RKO (cell line): ENCODE data around the gene IL22RA2.
A peak's percentile ranks its signal among the peaks of the same experiment; 100 is the strongest.

ENCODE experiments used
- DNase-seq: peaks from one replicate; pipeline ENCODE4 v3.0.0-alpha.2; 2016; ENCODE audit warnings: low spot score

Gene IL22RA2

GRCh38 chr6:137197684-137198645 lies 24.5 kb upstream of the IL22RA2 start:
- DNase-seq = no peak

- no peak for DNase-seq
Observed at GRCh38 chr6:137193256-137194070, 20.0 kb upstream of the IL22RA2 start.

GRCh38 chr6:137192821-137193220 lies 19.4 kb upstream of the IL22RA2 start:
- DNase-seq = no peak

- no peak for DNase-seq
Observed at GRCh38 chr6:137191670-137192069, 18.2 kb upstream of the IL22RA2 start.

- no peak for DNase-seq
Observed at GRCh38 chr6:137191236-137191635, 17.8 kb upstream of the IL22RA2 start.

GRCh38 chr6:137190583-137191094 lies 17.2 kb upstream of the IL22RA2 start:
- DNase-seq = no peak

- DNase-seq = peak; percentile 41
Observed at GRCh38 chr6:137188855-137189254, 15.4 kb upstream of the IL22RA2 start.

GRCh38 chr6:137185290-137185689 lies 11.8 kb upstream of the IL22RA2 start:
- DNase-seq = no peak

GRCh38 chr6:137182654-137183073 lies 9.2 kb upstream of the IL22RA2 start:
- no peak for DNase-seq

- DNase-seq = no peak
Observed at GRCh38 chr6:137181891-137182653, 8.6 kb upstream of the IL22RA2 start.

- DNase-seq = no peak
Observed at GRCh38 chr6:137177611-137178010, 4.2 kb upstream of the IL22RA2 start.

GRCh38 chr6:137176729-137177128 lies 3.3 kb upstream of the IL22RA2 start:
- no peak for DNase-seq

GRCh38 chr6:137175868-137176245 lies 2.4 kb upstream of the IL22RA2 start:
- no peak for DNase-seq

GRCh38 chr6:137175157-137175867 lies 1.9 kb upstream of the IL22RA2 start:
- no peak for DNase-seq

GRCh38 chr6:137172734-137173431 lies 561 bp downstream of the IL22RA2 start:
- no peak for DNase-seq

GRCh38 chr6:137171824-137172733 lies 1.4 kb downstream of the IL22RA2 start:
- no peak for DNase-seq

- DNase-seq = no peak
Observed at GRCh38 chr6:137171053-137171374, 2.4 kb downstream of the IL22RA2 start.

- no peak for DNase-seq
Observed at GRCh38 chr6:137170266-137171052, 3.0 kb downstream of the IL22RA2 start.
